Upper lobe of left lung (tissue), 6 donors: ENCODE data around the gene CINP. TPM values are rescaled to one million over a fixed set of nuclear protein-coding genes. Genes with fewer than 3 reads are reported as not detected.

ENCODE experiments used
- ATAC-seq, 2 donors: fragments of 200-7000 bp; cut with Tn5 transposase; one replicate each; pipeline ENCODE4 v1.9.1; 2022; ENCODE audit warnings: mild to moderate bottlenecking in 2 of 2, moderate library complexity in 2 of 2; ENCODE audit not compliant: low FRiP score in 2 of 2
- DNase-seq, 2 donors: peaks; one replicate each; pipeline ENCODE4 v3.0.0-alpha.2; 2019 to 2020
- H3K27ac ChIP-seq, 4 donors: fragments of 200-600 bp; sonication (generic); one replicate each; pipeline ENCODE4 v1.5.1; 2016 to 2019
- H3K27me3 ChIP-seq, 4 donors: fragments of 200-600 bp; sonication (generic); one replicate each; pipeline ENCODE4 v1.5.1; 2017 to 2019
- H3K36me3 ChIP-seq, 4 donors: fragments of 200-600 bp; sonication (generic); one replicate each; pipeline ENCODE4 v1.5.1; 2016 to 2019
- H3K4me1 ChIP-seq, 4 donors: fragments of 200-600 bp; sonication (generic); one replicate each; pipeline ENCODE4 v1.5.1; 2018 to 2019
- H3K4me3 ChIP-seq, 4 donors: fragments of 200-600 bp; sonication (generic); one replicate each; pipeline ENCODE4 v1.5.1; 2017 to 2019; ENCODE audit warnings: mild to moderate bottlenecking in 2 of 4, moderate library complexity in 1 of 4
- H3K9me3 ChIP-seq, 4 donors: fragments of 200-600 bp; sonication (generic); one replicate each; pipeline ENCODE4 v1.5.1; 2018 to 2019
- CTCF ChIP-seq, 6 experiments: fragments of 450-650 bp in 4 of 6; fragments of 200-600 bp in 2 of 6; sonication (generic) in 2 of 6; IDR thresholded peaks; one replicate each; pipeline ENCODE4 v1.5.1; 2016 to 2019; ENCODE audit warnings: antibody characterized with exemption in 6 of 6
- EP300 ChIP-seq, 4 donors: sonication (generic); formaldehyde crosslinking; IDR thresholded peaks; one replicate each; pipeline ENCODE4 v1.5.1; 2017; ENCODE audit warnings: antibody characterized with exemption in 4 of 4, control low read depth in 2 of 4
- POLR2A ChIP-seq, 4 donors: fragments of 450-650 bp; IDR thresholded peaks; one replicate each; pipeline ENCODE4 v1.5.1; 2016 to 2017; ENCODE audit warnings: antibody characterized with exemption in 4 of 4, mild to moderate bottlenecking in 2 of 4
- POLR2AphosphoS5 ChIP-seq, 2 donors: sonication (generic); formaldehyde crosslinking; IDR thresholded peaks; one replicate each; pipeline ENCODE4 v1.5.1; 2017; ENCODE audit warnings: antibody characterized with exemption in 2 of 2
- WGBS, 2 donors: methylation state at CpG; one replicate each; pipeline ENCODE4 v1.1.5; 2017 to 2018; 5-methylcytosine and 5-hydroxymethylcytosine counted together
- total RNA-seq, 6 donors: library from RNA; depleted of rRNA in 4 of 6; stranded (reverse); fragments of >200 nt in 4 of 6; gene quantifications; one replicate each; pipeline versions ENCODE4 v1.1.0 to v1.2.1, GENCODE V29; 2016 to 2021
- donor health status: DM: no; HTN: no; CAD: no; lungs with moderate emphysema.
- donor health status: DM: no; HTN: yes; CAD: no; lungs with severe emphysema.

The CINP gene
- total RNA-seq, 6 donors from 2014 or later = 13.6 to 37.7 (median 31.1) TPM

GRCh38 chr14:102351023-102351422, 11.7 kb downstream of the CINP start:
- Histone ChIP-seq H3K27me3 (no peaks in the 10 kb centered on the region), H3K36me3 (peaks cover 19 to 85% (median 60%) of the 10 kb centered on the region in 4 donors), H3K4me1 (peaks cover 0 to 19% (median 15%) of the 10 kb centered on the region in 4 donors), H3K9me3 (no peaks in the 10 kb centered on the region), H3K27ac (peak overlapping the region; percentile 54 to 79 (median 74)), H3K4me3 (no peak overlapping the region)
- WGBS, 2 donors = 58 to 63% methylated on average over 10 of the region's 10 CpGs
- ATAC-seq (no peak), DNase-seq (peak in 1 of 2 donors; percentile 32)
- no peak for TF ChIP-seq POLR2A (IDR thresholded peaks at IDR 0.05)
- no peak for TF ChIP-seq CTCF (IDR thresholded peaks at IDR 0.05)
- TF ChIP-seq EP300 (IDR thresholded peaks at IDR 0.05) = peak in 1 of 4 donors; percentile 40
- TF ChIP-seq POLR2AphosphoS5 (IDR thresholded peaks at IDR 0.05) = peak; percentile 66 to 71

DNA sequence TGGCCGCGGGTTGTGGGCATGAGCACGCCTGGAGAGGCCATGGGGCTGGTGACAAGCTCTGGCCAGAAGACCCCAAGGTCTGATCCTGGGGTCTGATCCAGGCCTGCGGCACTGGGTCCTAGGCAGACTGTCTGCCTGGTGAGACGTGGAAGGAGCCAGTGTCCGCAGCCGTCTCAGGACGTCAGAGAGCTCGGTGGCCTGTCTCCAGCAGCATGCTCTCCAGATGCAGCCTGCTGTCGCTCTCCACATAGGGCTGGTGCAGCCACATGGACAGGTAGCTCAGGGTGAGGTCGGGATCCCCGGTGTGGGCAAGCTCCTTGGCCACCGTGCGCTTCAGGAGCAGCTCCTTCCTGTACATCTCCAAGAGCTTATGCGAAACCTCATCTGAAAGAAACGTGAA, 14.3 kb downstream of the CINP start:
- TF ChIP-seq EP300 (IDR thresholded peaks at IDR 0.05) (no peak), POLR2A (IDR thresholded peaks at IDR 0.05) (no peak), CTCF (IDR thresholded peaks at IDR 0.05) (no peak), POLR2AphosphoS5 (IDR thresholded peaks at IDR 0.05) (no peak)
- WGBS, 2 donors = 97 to 100% methylated on average over 2 to 16 of the region's 16 CpGs
- Histone ChIP-seq H3K27me3 (no peaks in the 10 kb centered on the region), H3K9me3 (no peaks in the 10 kb centered on the region), H3K4me1 (peaks cover 0 to 19% (median 15%) of the 10 kb centered on the region in 4 donors), H3K4me3 (no peak overlapping the region), H3K36me3 (peaks cover 13 to 85% (median 62%) of the 10 kb centered on the region in 4 donors), H3K27ac (no peak overlapping the region)
- DNase-seq (no peak), ATAC-seq (no peak)

DNA sequence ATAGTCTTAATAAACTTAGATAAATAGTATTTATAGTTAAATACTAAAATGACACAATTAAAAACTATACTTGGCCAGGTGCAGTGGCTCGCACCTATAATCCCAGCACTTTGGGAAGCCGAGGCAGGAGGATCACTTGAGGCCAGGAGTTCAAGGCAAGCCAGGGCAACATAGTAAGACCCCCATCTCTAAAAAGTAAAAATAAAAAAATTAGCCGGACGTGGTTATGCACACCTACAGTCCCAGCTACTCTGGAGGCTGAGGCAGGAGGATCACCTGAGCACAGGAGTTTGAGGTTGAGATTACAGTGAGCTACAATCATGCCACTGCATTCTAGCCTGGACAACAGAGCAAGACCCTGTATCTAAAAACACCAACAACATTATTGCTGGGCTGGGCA, 16.0 kb downstream of the CINP start:
- no peak for DNase-seq
- Histone ChIP-seq H3K9me3 (no peaks in the 10 kb centered on the region), H3K4me3 (no peak overlapping the region), H3K36me3 (peaks cover 13 to 86% (median 65%) of the 10 kb centered on the region in 4 donors), H3K27ac (no peak overlapping the region), H3K27me3 (no peaks in the 10 kb centered on the region), H3K4me1 (peaks cover 0 to 12% (median 8%) of the 10 kb centered on the region in 4 donors)
- no peak for ATAC-seq
- 95 to 98% methylated on average over 4 of the region's 4 CpGs for WGBS, 2 donors
- TF ChIP-seq POLR2AphosphoS5 (IDR thresholded peaks at IDR 0.05) = no peak
- TF ChIP-seq EP300 (IDR thresholded peaks at IDR 0.05) = no peak

DNA sequence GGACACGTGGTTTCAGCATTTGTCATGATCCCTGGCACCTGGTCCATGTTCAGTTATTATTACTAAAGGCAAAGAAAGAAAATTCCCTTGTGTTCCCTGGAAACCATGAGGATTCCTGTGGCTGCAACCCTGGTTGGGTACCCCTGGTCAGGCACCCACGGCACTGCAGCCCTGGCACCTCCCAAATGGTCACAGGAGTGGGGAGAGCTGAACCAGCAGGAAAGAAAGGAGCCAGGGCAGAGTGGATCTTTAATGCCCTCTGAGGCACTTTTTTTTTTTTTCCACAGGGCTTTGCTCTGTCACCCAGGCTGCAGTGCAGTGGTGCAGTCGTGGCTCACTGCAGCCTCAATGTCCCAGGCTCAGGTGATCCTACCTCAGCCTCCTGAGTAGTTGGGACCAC, 17.5 kb downstream of the CINP start:
- TF ChIP-seq POLR2AphosphoS5 (IDR thresholded peaks at IDR 0.05) (no peak), POLR2A (IDR thresholded peaks at IDR 0.05) (no peak), EP300 (IDR thresholded peaks at IDR 0.05) (no peak), CTCF (IDR thresholded peaks at IDR 0.05) (no peak)
- H3K4me3 ChIP-seq = no peak overlapping the region
- 83 to 87% methylated on average over 3 of the region's 3 CpGs for WGBS, 2 donors
- no peak for DNase-seq
- ATAC-seq = no peak
- peaks cover 13 to 99% (median 69%) of the 10 kb centered on the region in 4 donors for H3K36me3 ChIP-seq
- H3K27ac ChIP-seq = no peak overlapping the region
- no peaks in the 10 kb centered on the region for H3K27me3 ChIP-seq
- no peaks in the 10 kb centered on the region for H3K9me3 ChIP-seq
- H3K4me1 ChIP-seq = no peaks in the 10 kb centered on the region

- 89 to 99% methylated on average over 5 of the region's 5 CpGs for WGBS, 2 donors
- TF ChIP-seq POLR2A (IDR thresholded peaks at IDR 0.05) (no peak), EP300 (IDR thresholded peaks at IDR 0.05) (no peak), CTCF (IDR thresholded peaks at IDR 0.05) (no peak), POLR2AphosphoS5 (IDR thresholded peaks at IDR 0.05) (no peak)
- no peak for DNase-seq
Measured at GRCh38 chr14:102344485-102344884, 18.2 kb downstream of the CINP start.

More at GRCh38 chr14:102344485-102344884, 18.2 kb downstream of the CINP start:
- Histone ChIP-seq H3K27ac (no peak overlapping the region), H3K27me3 (no peaks in the 10 kb centered on the region), H3K4me3 (no peak overlapping the region), H3K36me3 (peaks cover 13 to 95% (median 71%) of the 10 kb centered on the region in 4 donors), H3K4me1 (no peaks in the 10 kb centered on the region), H3K9me3 (no peaks in the 10 kb centered on the region)
- ATAC-seq = no peak
